SK-N-SH treated with all-trans-retinoic acid at 6 μM for 48 hours (cell line): ENCODE results near the gene ZNF185.

Source experiments
- ATAC-seq: fragments of 200-7000 bp; cut with Tn5 transposase; 3 replicates; pipeline ENCODE4 v1.9.1; 2020; ENCODE audit warnings: mild to moderate bottlenecking, moderate library complexity
- ARNTL ChIP-seq: fragments of 450-650 bp; formaldehyde crosslinking; IDR thresholded peaks from 2 replicates; pipeline ENCODE4 v1.5.0; 2020; ENCODE audit warnings: low read depth, mild to moderate bottlenecking, moderate library complexity, borderline replicate concordance
- BACH2 ChIP-seq: fragments of 250-450 bp; sonication (Bioruptor Pico); IDR thresholded peaks from 2 replicates; pipeline ENCODE4 v1.9.0; 2021; ENCODE audit warnings: mild to moderate bottlenecking, borderline replicate concordance
- CSDC2 ChIP-seq: fragments of 250-450 bp; sonication (Bioruptor Pico); IDR thresholded peaks from 2 replicates; pipeline ENCODE4 v1.5.0; 2020; ENCODE audit warnings: mild to moderate bottlenecking, moderate library complexity
- ESRRG ChIP-seq: fragments of 250-450 bp; sonication (Bioruptor Pico); IDR thresholded peaks from 2 replicates; pipeline ENCODE4 v1.6.1; 2021; ENCODE audit warnings: mild to moderate bottlenecking
- GLIS3 ChIP-seq: fragments of 250-450 bp; sonication (Bioruptor Pico); IDR thresholded peaks from 2 replicates; pipeline ENCODE4 v1.5.0; 2020; ENCODE audit warnings: mild to moderate bottlenecking, moderate library complexity
- OSR1 ChIP-seq: fragments of 250-450 bp; sonication (Bioruptor Pico); IDR thresholded peaks from 2 replicates; pipeline ENCODE4 v1.8.0; 2022; ENCODE audit warnings: moderate library complexity, mild to moderate bottlenecking, inconsistent platforms
- PPARA ChIP-seq: fragments of 250-450 bp; sonication (Bioruptor Pico); IDR thresholded peaks from 2 replicates; pipeline ENCODE4 v1.5.0; 2020; ENCODE audit warnings: mild to moderate bottlenecking, borderline replicate concordance
- SNAI2 ChIP-seq: fragments of 250-450 bp; sonication (Bioruptor Pico); IDR thresholded peaks from 2 replicates; pipeline ENCODE4 v1.5.0; 2020; ENCODE audit warnings: mild to moderate bottlenecking, moderate library complexity
- TCF4 ChIP-seq: fragments of 250-450 bp; sonication (Bioruptor Pico); IDR thresholded peaks from 2 replicates; pipeline ENCODE4 v1.8.0; 2021; ENCODE audit warnings: mild to moderate bottlenecking, moderate library complexity, borderline replicate concordance
- TOX ChIP-seq: fragments of 250-450 bp; sonication (Bioruptor Pico); IDR thresholded peaks from 2 replicates; pipeline ENCODE4 v1.8.0; 2021; ENCODE audit warnings: mild to moderate bottlenecking, moderate library complexity, borderline replicate concordance
- ZC3H10 ChIP-seq: fragments of 250-450 bp; sonication (Bioruptor Pico); IDR thresholded peaks from 2 replicates; pipeline ENCODE4 v1.5.1; 2021; ENCODE audit warnings: mild to moderate bottlenecking, moderate library complexity
- ZFP3 ChIP-seq: fragments of 250-450 bp; sonication (Bioruptor Pico); IDR thresholded peaks from 2 replicates; pipeline ENCODE4 v1.5.0; 2020; ENCODE audit warnings: mild to moderate bottlenecking, moderate library complexity
- ZFP30 ChIP-seq: fragments of 450-650 bp; formaldehyde crosslinking; IDR thresholded peaks from 2 replicates; pipeline ENCODE4 v1.5.0; 2022; ENCODE audit warnings: mild to moderate bottlenecking, moderate library complexity
- ZNF70 ChIP-seq: fragments of 450-650 bp; formaldehyde crosslinking; IDR thresholded peaks from 2 replicates; pipeline ENCODE4 v1.5.0; 2020; ENCODE audit warnings: mild to moderate bottlenecking, moderate library complexity
- ZNF8 ChIP-seq: fragments of 450-650 bp; formaldehyde crosslinking; IDR thresholded peaks from 2 replicates; pipeline ENCODE4 v1.5.0; 2020; ENCODE audit warnings: mild to moderate bottlenecking, moderate library complexity
- TF ChIP-seq, protein P1 (sequence below): fragments of 250-450 bp; sonication (Bioruptor Pico); IDR thresholded peaks from 2 replicates; pipeline ENCODE4 v1.8.0; 2020; ENCODE audit warnings: mild to moderate bottlenecking, moderate library complexity, borderline replicate concordance
- TF ChIP-seq, protein P2 (sequence below): fragments of 250-450 bp; sonication (Bioruptor Pico); IDR thresholded peaks from 2 replicates; pipeline ENCODE4 v1.5.1; 2021; ENCODE audit warnings: mild to moderate bottlenecking, moderate library complexity
- TF ChIP-seq, protein P3 (sequence below): fragments of 250-450 bp; sonication (Bioruptor Pico); IDR thresholded peaks from 2 replicates; pipeline ENCODE4 v1.5.1; 2020; ENCODE audit warnings: low read depth, mild to moderate bottlenecking, moderate library complexity
- TF ChIP-seq, protein P4 (sequence below): fragments of 250-450 bp; sonication (Bioruptor Pico); IDR thresholded peaks from 2 replicates; pipeline ENCODE4 v1.8.0; 2021; ENCODE audit warnings: low read depth, mild to moderate bottlenecking, moderate library complexity, borderline replicate concordance

Gene ZNF185

DNA sequence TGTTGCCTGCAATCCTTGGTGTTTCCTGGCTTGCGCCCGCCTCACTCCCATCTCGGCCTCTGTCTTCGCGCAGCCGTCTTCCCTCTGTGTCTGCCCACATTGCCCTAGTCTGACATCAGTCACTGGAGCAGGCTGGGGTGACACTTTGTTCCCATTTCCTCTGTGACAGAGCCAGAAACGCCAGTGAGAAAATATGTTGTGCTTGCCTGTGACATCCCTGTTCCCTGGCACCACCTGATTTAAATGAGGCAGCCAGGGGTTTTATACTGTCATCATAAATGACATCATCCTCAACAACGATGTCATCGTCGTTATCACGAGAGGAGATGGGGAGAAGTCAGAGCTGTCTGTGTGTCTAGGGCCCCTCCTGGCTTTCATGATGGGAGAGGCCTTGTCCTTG lies 29.1 kb downstream of the ZNF185 start:
- TF ChIP-seq, protein P1, sequence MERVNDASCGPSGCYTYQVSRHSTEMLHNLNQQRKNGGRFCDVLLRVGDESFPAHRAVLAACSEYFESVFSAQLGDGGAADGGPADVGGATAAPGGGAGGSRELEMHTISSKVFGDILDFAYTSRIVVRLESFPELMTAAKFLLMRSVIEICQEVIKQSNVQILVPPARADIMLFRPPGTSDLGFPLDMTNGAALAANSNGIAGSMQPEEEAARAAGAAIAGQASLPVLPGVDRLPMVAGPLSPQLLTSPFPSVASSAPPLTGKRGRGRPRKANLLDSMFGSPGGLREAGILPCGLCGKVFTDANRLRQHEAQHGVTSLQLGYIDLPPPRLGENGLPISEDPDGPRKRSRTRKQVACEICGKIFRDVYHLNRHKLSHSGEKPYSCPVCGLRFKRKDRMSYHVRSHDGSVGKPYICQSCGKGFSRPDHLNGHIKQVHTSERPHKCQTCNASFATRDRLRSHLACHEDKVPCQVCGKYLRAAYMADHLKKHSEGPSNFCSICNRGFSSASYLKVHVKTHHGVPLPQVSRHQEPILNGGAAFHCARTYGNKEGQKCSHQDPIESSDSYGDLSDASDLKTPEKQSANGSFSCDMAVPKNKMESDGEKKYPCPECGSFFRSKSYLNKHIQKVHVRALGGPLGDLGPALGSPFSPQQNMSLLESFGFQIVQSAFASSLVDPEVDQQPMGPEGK (CRISPR knock-in tag): no peak
- TF ChIP-seq ARNTL (CRISPR knock-in tag) (no peak), ZNF70 (no peak), OSR1 (CRISPR knock-in tag) (no peak), ZNF8 (CRISPR knock-in tag) (no peak), ZC3H10 (no peak), BACH2 (CRISPR knock-in tag) (no peak)
- TF ChIP-seq, protein P2, sequence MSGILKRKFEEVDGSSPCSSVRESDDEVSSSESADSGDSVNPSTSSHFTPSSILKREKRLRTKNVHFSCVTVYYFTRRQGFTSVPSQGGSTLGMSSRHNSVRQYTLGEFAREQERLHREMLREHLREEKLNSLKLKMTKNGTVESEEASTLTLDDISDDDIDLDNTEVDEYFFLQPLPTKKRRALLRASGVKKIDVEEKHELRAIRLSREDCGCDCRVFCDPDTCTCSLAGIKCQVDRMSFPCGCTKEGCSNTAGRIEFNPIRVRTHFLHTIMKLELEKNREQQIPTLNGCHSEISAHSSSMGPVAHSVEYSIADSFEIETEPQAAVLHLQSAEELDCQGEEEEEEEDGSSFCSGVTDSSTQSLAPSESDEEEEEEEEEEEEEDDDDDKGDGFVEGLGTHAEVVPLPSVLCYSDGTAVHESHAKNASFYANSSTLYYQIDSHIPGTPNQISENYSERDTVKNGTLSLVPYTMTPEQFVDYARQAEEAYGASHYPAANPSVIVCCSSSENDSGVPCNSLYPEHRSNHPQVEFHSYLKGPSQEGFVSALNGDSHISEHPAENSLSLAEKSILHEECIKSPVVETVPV: no peak
- TF ChIP-seq, protein P3, sequence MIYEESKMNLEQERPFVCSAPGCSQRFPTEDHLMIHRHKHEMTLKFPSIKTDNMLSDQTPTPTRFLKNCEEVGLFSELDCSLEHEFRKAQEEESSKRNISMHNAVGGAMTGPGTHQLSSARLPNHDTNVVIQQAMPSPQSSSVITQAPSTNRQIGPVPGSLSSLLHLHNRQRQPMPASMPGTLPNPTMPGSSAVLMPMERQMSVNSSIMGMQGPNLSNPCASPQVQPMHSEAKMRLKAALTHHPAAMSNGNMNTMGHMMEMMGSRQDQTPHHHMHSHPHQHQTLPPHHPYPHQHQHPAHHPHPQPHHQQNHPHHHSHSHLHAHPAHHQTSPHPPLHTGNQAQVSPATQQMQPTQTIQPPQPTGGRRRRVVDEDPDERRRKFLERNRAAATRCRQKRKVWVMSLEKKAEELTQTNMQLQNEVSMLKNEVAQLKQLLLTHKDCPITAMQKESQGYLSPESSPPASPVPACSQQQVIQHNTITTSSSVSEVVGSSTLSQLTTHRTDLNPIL: no peak
- TF ChIP-seq, all 23 proteins: peak for 0
- ATAC-seq: no peak

DNA sequence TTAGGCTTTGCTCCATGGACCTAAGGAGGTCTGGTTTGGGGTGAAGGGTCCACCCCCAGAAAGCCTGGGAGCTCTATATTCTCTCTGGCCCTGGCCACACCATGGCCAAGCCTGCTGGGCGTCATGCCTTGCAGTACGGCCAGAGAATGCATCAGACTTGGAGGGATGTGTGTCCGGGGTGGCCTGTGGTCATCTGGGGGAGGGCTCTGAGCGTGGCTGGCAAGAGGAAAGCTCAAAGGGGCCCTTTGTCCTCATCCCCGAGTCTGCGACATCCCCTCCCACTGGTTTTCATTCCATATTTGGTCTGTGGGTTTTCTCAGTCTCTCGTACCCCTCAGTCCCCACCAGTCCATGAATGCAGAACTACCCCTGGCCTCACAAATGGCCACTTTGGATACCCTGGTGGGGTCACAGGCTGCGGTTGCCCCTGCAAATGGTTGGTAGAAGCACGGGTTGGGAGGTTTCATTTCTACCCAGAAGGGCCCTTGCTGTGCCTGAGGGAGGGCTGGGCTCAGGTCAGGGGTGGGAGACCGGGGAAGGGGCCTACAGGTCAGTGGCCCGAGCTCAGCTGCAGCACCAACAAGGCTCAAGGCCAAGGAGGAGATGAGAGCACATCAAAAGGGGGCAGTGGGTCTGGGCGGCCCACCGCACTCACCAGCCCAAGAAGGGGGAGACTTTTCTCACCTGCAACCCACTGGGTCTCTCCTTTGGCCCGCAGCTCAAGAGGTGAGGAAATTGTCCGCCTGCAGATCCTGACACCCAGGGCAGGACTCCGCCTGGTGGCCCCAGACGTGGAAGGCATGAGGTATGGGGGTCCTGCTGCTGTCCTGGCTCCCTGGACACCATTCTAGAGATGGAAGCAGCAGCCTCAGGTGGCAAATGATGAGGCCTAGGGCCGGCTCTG lies 30.2 kb downstream of the ZNF185 start:
- TF ChIP-seq PPARA (CRISPR knock-in tag) (no peak), SNAI2 (no peak), GLIS3 (CRISPR knock-in tag) (no peak), ZNF8 (CRISPR knock-in tag) (no peak), ZC3H10 (no peak), TCF4 (no peak), OSR1 (CRISPR knock-in tag) (no peak), ZFP3 (CRISPR knock-in tag) (no peak)
- TF ChIP-seq, protein P4, sequence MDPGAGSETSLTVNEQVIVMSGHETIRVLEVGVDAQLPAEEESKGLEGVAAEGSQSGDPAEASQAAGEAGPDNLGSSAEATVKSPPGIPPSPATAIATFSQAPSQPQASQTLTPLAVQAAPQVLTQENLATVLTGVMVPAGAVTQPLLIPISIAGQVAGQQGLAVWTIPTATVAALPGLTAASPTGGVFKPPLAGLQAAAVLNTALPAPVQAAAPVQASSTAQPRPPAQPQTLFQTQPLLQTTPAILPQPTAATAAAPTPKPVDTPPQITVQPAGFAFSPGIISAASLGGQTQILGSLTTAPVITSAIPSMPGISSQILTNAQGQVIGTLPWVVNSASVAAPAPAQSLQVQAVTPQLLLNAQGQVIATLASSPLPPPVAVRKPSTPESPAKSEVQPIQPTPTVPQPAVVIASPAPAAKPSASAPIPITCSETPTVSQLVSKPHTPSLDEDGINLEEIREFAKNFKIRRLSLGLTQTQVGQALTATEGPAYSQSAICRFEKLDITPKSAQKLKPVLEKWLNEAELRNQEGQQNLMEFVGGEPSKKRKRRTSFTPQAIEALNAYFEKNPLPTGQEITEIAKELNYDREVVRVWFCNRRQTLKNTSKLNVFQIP (CRISPR knock-in tag): no peak
- TF ChIP-seq, protein P2: no peak
- TF ChIP-seq, protein P1 (CRISPR knock-in tag): no peak
- TF ChIP-seq, protein P3: no peak
- no peak for ATAC-seq

DNA sequence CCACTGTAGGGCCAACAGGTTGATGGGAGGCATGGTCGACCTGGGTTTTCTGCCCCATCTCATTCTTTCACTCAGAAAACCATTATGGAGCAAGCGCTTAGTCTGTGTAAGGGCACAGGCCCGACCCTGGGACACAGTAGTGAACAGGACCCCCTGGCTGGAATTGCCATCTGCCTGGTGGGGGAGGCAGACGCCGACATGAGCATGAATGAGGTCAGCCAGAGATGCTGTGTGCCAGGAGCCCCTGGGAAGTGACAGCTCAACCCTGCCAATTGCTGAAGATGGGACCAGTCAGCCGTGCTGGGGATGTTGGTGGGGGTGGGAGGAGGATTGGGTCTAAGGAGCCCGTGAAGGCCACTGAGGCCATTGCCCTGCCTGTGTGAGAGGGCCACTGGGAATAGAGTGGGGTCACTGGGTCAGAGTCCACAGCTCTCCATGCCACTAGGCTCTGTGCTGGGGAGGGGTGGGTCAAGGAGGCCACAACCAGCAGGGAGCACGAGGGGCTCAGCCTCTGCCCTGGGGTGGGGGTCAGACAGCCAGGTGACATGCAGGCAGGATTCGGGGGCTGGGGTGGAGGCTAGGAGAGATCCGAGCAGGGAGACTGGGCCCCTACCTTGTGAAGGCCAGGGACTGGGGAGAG lies 31.0 kb downstream of the ZNF185 start:
- TF ChIP-seq ESRRG (CRISPR knock-in tag) (no peak), CSDC2 (CRISPR knock-in tag) (no peak), TOX (CRISPR knock-in tag) (no peak), ZNF70 (no peak), ZFP30 (CRISPR knock-in tag) (no peak), GLIS3 (CRISPR knock-in tag) (no peak)
- TF ChIP-seq, protein P4 (CRISPR knock-in tag): no peak
- ATAC-seq: no peak
